Globus pallidus (tissue), 1 donor: ENCODE results near the gene ACTN1.

Source experiments
- DNase-seq: peaks from one replicate; pipeline ENCODE4 v3.0.0-alpha.2; 2015; ENCODE audit warnings: low spot score

Gene ACTN1

GRCh38 chr14:68936476-68936875 is 42.6 kb downstream of the ACTN1 start:
- DNase-seq, result no peak

DNA sequence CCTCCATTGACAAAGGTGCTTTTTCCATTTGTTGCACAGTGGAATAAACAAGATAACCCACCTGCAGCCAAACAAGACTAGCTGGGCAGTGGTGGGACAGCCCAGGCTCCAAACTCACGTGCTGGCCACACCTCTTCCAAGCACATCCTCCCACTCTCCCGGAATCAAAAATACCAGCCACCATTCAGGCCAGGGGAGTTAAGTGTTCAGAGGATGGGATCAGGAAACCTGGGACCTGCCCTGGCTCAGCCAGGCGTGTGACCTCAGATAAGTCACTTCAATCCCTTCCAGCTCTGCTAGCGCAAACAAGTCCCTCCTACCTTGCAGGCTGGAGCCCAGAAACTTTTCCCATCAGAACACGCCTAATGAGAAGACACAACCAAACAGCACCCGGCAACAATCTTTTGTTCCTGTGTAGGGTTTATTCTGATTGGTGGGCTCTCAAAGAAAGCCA is 43.3 kb downstream of the ACTN1 start:
- no peak for DNase-seq

GRCh38 chr14:68934066-68934465 is 45.0 kb downstream of the ACTN1 start:
- DNase-seq, result no peak

DNA sequence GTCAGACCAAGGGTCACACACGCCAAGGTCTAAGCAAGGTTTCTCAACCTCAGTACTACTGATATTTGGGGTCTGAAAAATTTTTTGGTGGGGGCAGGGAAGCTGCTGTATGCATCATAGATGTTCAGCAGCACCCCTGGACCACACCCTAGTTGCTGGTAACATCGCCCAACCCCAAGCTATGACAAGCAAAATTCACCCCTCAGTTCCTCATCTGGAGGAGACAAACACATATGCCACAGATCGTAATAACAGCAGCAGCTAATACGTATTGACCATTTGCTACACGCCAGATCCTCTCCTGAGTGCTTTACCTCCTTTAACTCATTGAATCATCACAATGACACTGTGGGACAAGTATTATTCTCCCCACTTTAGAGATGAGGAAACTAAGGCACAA is 46.4 kb downstream of the ACTN1 start:
- DNase-seq, result no peak

DNA sequence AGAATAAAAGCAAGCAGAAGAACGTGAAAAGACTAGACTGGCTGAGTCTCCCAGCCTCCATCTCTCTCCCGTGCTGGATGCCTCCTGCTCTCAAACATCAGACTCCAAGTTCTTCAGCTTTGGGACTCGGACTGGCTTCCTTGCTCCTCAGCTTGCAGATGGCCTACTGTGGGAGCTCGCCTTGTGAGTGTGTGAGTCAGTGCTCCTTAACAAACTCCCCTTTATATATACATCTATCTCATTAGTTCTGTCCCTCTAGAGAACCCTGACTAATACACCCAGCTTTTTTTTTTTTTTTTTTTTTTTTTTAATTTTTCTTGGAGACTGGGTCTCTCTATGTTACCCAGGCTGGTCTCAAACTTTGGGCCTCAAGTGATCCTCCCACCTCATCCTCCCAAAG is 46.9 kb downstream of the ACTN1 start:
- no peak for DNase-seq

GRCh38 chr14:68931474-68932051 is 47.5 kb downstream of the ACTN1 start:
- no peak for DNase-seq

DNA sequence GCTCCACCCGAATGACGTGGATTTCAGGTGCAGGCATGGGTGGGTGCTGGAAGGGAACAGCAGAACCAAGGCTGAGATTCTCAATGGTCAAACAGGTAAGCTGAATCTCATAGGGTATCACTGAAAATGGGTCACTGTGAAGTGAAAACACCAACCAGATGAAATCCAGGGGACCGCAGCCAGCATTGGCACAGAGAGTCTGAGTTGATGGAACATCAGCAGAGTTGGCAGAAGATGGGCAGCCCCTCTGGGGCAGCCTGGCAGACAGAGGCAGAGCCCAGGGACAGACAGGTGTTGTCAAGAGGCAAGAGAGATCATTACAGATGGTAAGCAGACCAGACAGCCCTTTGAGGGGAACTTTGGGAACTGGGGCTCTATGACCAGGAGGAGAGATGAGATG is 48.0 kb downstream of the ACTN1 start:
- DNase-seq, result no peak

DNA sequence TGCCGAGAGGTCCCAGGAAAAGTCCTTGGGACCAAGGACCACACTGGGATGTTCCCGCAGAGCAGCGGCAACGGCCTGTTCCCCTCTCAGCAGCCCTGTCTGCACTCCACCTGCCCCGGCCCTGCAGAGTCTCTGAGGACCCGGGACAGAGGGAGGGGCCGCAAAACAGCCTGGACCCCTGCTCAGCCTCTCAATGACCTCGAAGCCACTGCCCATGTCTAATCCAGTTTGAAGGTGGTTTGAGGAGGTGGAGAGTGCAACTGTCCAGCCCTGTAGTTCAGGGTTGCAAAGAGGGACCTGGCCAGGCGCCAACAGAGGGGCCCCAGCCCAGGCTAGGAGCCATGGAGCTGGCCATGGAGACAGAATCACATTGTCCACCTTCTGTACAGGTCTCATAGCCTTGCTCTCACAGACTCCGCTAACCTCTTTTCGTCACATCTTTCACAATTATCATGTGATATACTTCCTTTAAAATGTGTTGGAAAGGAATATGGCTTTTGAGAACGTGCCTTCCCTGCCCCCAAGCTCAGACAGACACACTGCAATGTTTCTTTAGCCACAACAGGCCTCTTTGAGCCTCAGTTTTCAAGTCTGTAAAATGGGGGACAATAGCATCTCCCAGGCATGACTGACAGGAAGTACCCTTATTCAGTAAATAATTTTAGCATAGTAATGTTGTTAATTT is 49.3 kb downstream of the ACTN1 start:
- DNase-seq, result no peak

- no peak for DNase-seq
Observed at GRCh38 chr14:68928770-68929550, 50.1 kb downstream of the ACTN1 start.

- DNase-seq, result no peak
Observed at GRCh38 chr14:68927956-68928675, 51.0 kb downstream of the ACTN1 start.

DNA sequence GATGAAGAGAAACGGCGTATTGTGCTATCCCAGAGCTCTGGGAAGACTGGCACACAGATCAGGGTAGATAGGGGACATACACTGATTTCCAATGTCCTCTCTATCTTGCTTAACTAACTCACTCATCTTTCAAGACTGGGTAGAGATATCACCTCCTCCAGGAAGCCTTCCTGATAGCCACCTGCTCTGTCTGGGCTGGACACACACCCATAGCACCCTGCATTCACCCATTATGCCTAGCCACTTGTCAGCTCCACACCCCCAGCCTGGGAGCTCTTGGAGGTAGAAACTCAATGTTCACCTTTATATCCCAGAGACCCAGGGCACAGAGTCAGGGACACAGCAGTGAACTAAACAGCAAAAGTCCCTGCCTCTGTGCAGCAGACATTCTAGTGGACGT is 52.0 kb downstream of the ACTN1 start:
- DNase-seq, result no peak

GRCh38 chr14:68926236-68926635 is 52.9 kb downstream of the ACTN1 start:
- DNase-seq, result no peak

DNA sequence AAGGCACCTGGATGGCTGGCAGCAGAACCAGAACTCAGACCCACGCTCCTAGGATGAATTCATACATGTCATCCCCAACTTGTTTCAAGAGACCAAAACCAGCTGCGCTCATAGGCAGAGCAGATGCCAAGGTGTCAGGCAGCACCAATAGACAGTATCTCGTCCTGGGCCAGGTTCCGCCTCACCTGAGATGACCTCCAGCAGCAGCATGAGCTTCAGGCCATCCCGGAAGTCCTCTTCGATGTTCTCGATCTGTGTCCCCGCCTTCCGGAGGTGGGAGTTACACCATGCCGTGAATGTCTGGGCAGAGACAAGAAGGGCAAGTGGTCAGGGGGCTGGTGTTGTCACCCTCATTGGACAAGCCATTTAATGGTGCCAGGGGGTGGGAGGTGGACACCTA is 53.7 kb downstream of the ACTN1 start:
- DNase-seq, result no peak

DNA sequence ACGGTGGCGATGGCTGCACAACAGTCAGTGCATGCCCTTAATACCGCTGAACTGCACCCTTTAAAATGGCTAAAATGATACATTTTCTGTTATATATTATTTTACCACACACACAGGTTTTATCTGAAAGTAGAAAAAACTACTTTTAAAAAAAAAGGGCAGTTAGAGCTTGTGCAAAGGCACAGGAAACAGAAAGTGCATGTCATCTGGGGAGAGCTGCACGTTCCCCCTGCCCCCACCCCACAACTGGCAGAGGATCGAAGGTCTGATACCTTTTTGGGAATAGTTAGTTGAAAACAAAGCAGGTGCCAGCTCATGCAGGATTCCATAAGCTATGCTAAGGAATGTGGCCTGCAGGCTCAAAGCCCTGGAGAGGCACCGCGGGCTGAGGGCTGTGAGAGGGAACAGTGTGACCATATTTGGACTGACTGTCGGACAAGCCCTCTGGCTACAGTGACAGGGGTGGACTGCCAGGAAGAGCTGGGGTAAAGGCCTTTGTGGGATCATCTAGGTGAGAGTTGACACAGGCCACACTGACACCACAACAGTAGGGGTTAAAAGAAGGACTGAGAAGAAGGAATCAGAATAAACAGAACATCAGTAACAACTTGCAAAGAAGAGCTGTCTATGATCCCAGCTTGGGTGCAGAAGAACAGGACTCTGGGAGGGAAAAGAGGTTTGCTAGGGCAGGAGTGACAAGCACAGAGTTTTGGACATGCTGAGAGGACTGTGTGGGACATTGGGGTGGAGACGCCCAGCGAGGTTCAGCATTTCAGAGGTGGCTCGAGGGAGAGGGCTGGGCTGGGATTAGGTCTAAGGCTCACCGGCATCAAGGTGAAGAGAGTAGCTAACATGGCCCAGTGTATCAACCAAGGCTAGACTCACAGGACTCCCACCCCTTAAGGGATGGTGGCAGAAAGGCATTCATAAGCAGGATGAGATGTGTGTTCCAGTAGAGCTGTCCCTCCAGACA is 54.6 kb downstream of the ACTN1 start:
- no peak for DNase-seq

GRCh38 chr14:68922886-68923285 is 56.2 kb downstream of the ACTN1 start:
- no peak for DNase-seq

DNA sequence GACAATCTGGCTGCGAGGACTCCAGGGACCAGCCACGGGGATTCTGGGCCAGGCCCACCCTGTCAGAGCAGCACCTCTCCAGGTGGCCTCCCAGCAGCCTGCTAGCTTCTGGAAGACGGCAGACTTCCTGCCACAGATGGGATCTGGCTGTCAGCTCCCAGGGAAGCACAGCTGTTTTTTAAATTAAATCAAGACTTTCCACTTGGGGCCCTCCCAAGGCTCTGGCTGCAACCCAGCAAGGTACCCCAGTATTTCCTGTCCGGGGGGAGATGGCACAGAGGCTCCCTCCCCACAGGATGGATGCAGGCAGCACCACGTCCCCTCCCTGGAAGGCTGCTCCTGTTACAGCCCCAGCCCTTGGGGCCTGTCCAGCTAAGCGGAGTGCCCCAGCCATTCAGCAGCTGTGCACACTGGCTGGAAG is 56.9 kb downstream of the ACTN1 start:
- no peak for DNase-seq

- DNase-seq, result no peak
Observed at GRCh38 chr14:68921666-68922065, 57.4 kb downstream of the ACTN1 start.

DNA sequence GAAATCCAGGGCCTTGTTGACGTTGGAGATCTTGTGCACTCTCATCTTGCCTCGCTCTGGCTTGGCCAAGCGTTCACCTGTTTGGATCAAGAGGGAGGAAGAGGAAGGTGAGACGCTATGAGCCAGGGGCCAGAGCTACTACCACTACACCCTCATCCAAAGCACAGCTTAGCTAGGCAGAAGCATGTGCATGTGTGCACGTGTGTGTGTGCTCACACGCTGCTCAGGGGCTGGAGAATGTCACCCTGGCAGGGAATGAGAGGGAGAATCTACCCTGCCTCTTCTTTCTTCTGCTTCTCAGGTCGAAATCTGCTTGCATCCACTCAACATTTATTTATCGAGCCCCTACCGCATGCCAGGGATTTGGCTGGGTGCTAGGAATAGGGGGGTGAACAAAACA is 58.1 kb downstream of the ACTN1 start:
- no peak for DNase-seq

GRCh38 chr14:68919129-68919927 is 59.8 kb downstream of the ACTN1 start:
- DNase-seq, result no peak

DNA sequence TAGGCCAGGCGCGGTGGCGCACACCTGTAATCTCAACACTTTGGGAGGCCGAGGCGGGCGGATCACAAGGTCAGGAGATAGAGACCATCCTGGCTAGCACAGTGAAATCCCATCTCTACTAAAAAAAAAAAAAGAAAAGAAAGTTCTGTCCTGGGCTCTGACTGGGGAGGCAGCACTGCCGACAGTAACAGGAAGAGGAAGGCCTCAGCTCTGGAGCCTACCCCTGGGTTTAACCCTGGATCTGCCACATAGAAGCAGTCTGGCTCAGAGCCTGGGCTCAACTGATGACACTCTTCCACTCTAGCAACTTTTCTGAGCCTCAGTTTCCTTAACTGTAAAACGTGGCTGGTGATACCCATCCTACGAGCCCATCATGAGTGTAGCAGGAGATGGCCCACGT is 60.5 kb downstream of the ACTN1 start:
- no peak for DNase-seq
